Caco-2 (cell line): ENCODE results near the gene PUS7L. TPM values are rescaled to one million over a fixed set of nuclear protein-coding genes. Genes with fewer than 3 reads are reported as not detected.

Experiments used
- BruUV-seq: library from RNA; stranded (reverse); fragments of 400-500 nt; replicated peaks from 2 replicates; lab custom pipeline; 2021; lab: Mats Ljungman, UMichigan
- CTCF ChIA-PET: fragments of 300-600 bp; sonication (Branson Sonifier 250); formaldehyde crosslinking; loops from one replicate; lab custom pipeline; 2022; ENCODE audit warnings: antibody characterized with exemption; lab: Charles Lee
- POLR2A ChIA-PET: fragments of 300-600 bp; sonication (Branson Sonifier 250); formaldehyde crosslinking; loops from one replicate; lab custom pipeline; 2022; ENCODE audit warnings: antibody characterized with exemption; lab: Charles Lee
- DNase-seq, 2 experiments: peaks; one replicate each; pipeline versions ENCODE4 v3.0.0 to v3.0.0-alpha.2; 2020 to 2022
- H3K27me3 ChIP-seq: replicated peaks from 2 replicates; pipeline ENCODE4 v1.6.0; 2011; ENCODE audit warnings: low read length; ENCODE audit not compliant: control insufficient read depth, insufficient read depth
- H3K36me3 ChIP-seq: 2 replicates; pipeline ENCODE4 v1.5.1; 2011; ENCODE audit warnings: low read length; ENCODE audit not compliant: control insufficient read depth, insufficient read depth
- H3K4me1 ChIP-seq: fragments of 250-450 bp; sonication (Bioruptor Pico); 2 replicates; pipeline ENCODE4 v1.5.1; 2020; ENCODE audit warnings: mild to moderate bottlenecking
- H3K4me3 ChIP-seq: 2 replicates; pipeline ENCODE4 v1.5.1; 2011; ENCODE audit warnings: low read depth, mild to moderate bottlenecking, control low read depth, low read length
- H3K9me3 ChIP-seq: fragments of 250-450 bp; sonication (Bioruptor Pico); 2 replicates; pipeline ENCODE4 v1.5.1; 2020; ENCODE audit warnings: mild to moderate bottlenecking, moderate library complexity
- H3K27ac Mint-ChIP-seq: one replicate; pipeline ENCODE4 v1.8.0; 2022; ENCODE audit warnings: mixed read lengths; ENCODE audit not compliant: unreplicated experiment
- H3K27me3 Mint-ChIP-seq: one replicate; pipeline ENCODE4 v1.8.0; 2022; ENCODE audit warnings: mixed read lengths; ENCODE audit not compliant: insufficient read depth, unreplicated experiment
- H3K36me3 Mint-ChIP-seq: one replicate; pipeline ENCODE4 v1.8.0; 2022; ENCODE audit warnings: mild to moderate bottlenecking, mixed read lengths; ENCODE audit not compliant: insufficient read depth, unreplicated experiment
- H3K4me1 Mint-ChIP-seq: one replicate; pipeline ENCODE4 v1.8.0; 2022; ENCODE audit warnings: low read depth, mixed read lengths; ENCODE audit not compliant: unreplicated experiment
- H3K4me3 Mint-ChIP-seq: one replicate; pipeline ENCODE4 v1.8.0; 2022; ENCODE audit warnings: mild to moderate bottlenecking, moderate library complexity, mixed read lengths; ENCODE audit not compliant: unreplicated experiment
- H3K9me3 Mint-ChIP-seq: one replicate; pipeline ENCODE4 v1.8.0; 2022; ENCODE audit warnings: mixed read lengths; ENCODE audit not compliant: unreplicated experiment
- intact Hi-C: fragments of 100-400 bp; cut with micrococcal nuclease; formaldehyde crosslinking; loops from one replicate; pipeline ENCODE4 v1.10.0; 2022; ENCODE audit not compliant: unreplicated experiment
- total RNA-seq: library from RNA; stranded (reverse); gene quantifications from 2 replicates; pipeline ENCODE4 v1.2.3, GENCODE V29; 2022
- TF ChIP-seq, protein P1 (sequence below), 2 experiments: fragments of 200-600 bp in 1 of 2; IDR thresholded peaks; 1 replicate in 1 of 2; 2 replicates in 1 of 2; pipeline versions ENCODE4 v1.5.1 to v1.8.0; 2011 to 2022; ENCODE audit warnings: antibody characterized with exemption in 1 of 2, control low read depth in 1 of 2, inconsistent platforms in 1 of 2, low read depth in 1 of 2, low read length in 1 of 2, mild to moderate bottlenecking in 1 of 2, moderate library complexity in 1 of 2; ENCODE audit not compliant: insufficient read depth in 1 of 2, severe bottlenecking in 1 of 2, unreplicated experiment in 1 of 2

PUS7L gene
- total RNA-seq, 1 experiment from 2014 or later: 29.1 TPM

DNA sequence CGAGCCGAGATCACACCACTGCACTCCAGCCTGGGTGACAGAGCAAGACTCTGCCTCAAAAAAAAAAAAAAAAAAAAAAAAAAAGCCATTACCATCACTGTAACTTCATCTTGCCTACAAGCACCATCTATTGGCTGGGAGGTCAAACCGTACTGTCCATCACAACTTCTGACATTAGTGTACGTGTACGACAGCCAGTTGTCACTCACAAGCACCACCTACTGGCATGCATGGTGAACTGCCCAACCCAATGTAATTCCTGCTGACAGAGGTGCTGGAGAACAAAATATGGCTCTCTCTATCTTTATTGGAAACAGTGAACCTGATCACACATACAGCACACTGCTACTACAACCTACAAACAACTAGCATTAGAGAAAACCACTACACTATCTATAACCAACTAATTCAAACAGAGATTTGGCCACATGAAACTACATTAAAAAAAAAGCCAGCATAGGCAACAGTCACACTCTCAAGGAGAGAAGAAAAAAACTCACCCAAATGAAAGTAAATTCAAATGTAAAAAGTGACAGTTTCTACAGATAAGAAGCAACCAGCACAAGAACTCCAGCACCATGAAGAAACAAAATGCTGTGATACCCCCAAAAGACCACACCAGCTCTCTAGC lies 82.3 kb downstream of the PUS7L start:
- intact Hi-C loops: loop anchor here (1.0 to 5.0 kb wide), 3 partner anchors 51 to 229 kb away; no protein-coding TSS in a partner anchor
- Mint-ChIP-seq H3K27ac (peak overlapping the region; percentile 82), H3K4me1 (peaks cover 17% of the 10 kb centered on the region), H3K9me3 (no peaks in the 10 kb centered on the region), H3K27me3 (peaks cover 4% of the 10 kb centered on the region), H3K4me3 (no peak overlapping the region), H3K36me3 (no peaks in the 10 kb centered on the region)
- peak; percentile 53 to 54 for DNase-seq
- Histone ChIP-seq H3K4me3 (no peak overlapping the region), H3K36me3 (no peaks in the 10 kb centered on the region), H3K4me1 (peaks cover 20% of the 10 kb centered on the region), H3K27me3 (no peaks in the 10 kb centered on the region), H3K9me3 (peaks cover 12% of the 10 kb centered on the region; the same call in 1 of the 2 replicates)
- no TSS peak for BruUV-seq
- POLR2A ChIA-PET: no interaction called here
- CTCF ChIA-PET: no interaction called here
- TF ChIP-seq, protein P1, sequence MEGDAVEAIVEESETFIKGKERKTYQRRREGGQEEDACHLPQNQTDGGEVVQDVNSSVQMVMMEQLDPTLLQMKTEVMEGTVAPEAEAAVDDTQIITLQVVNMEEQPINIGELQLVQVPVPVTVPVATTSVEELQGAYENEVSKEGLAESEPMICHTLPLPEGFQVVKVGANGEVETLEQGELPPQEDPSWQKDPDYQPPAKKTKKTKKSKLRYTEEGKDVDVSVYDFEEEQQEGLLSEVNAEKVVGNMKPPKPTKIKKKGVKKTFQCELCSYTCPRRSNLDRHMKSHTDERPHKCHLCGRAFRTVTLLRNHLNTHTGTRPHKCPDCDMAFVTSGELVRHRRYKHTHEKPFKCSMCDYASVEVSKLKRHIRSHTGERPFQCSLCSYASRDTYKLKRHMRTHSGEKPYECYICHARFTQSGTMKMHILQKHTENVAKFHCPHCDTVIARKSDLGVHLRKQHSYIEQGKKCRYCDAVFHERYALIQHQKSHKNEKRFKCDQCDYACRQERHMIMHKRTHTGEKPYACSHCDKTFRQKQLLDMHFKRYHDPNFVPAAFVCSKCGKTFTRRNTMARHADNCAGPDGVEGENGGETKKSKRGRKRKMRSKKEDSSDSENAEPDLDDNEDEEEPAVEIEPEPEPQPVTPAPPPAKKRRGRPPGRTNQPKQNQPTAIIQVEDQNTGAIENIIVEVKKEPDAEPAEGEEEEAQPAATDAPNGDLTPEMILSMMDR (IDR thresholded peaks at IDR 0.05; ENCODE audit: insufficient read depth in 1 of 2, low read depth in 1 of 2, low read length in 1 of 2, severe bottlenecking in 1 of 2, unreplicated experiment in 1 of 2): peak; percentile 49 to 60

DNA sequence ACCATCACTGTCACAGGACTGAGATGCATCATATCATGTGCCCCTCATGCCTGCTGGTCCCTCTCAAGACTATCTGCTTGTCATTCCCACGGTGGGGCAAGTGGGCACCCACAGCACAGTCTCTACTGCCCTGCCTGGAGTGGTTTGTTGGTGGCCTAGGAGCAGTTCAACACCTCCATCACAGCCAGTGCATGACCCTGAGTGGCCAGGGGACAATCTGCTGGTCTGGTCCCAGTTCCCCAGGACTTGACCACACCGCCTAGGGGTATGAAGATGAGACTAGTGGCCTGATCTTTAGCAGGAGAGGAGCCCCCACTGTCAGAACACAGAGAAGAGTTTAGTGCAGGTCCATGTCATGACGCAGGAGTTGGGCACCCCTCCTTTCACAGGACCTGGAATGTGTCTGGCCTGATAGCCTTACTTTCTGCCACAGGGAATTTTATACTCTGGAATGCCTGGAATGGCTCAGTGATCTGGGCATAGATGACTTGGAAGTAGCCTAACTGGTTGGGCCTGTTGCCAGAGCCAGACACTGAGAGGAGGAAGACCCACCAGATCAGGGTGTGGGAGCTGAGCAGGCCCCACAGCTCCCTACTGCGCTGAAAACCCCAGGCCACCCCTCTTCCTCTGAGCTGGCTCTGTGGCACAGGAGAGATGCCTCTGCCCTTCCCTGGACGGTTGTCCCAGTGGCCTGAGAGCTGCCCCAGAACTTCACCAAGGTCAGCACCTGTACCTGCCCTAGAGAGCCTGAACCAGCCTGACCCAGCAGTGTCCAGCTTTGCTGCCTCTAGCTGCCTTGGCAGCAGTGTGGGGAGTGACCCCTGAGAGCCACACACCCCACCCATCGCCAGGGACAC lies 83.3 kb downstream of the PUS7L start:
- intact Hi-C loops: loop anchor here (5.0 kb wide), 2 partner anchors 52 to 228 kb away; no protein-coding TSS in a partner anchor
- H3K9me3 ChIP-seq: peaks cover 12% of the 10 kb centered on the region; the same call in 1 of the 2 replicates
- no peaks in the 10 kb centered on the region for H3K9me3 Mint-ChIP-seq
- CTCF ChIA-PET: no interaction called here
- BruUV-seq: no TSS peak
- H3K27me3 ChIP-seq: no peaks in the 10 kb centered on the region
- peak; percentile 78 to 88 for DNase-seq
- peak overlapping the region; percentile 18 for H3K4me3 Mint-ChIP-seq
- no peaks in the 10 kb centered on the region for H3K36me3 ChIP-seq
- peak overlapping the region; percentile 82 for H3K27ac Mint-ChIP-seq
- peaks cover 4% of the 10 kb centered on the region for H3K27me3 Mint-ChIP-seq
- POLR2A ChIA-PET: no interaction called here
- H3K36me3 Mint-ChIP-seq: no peaks in the 10 kb centered on the region
- TF ChIP-seq, protein P1 (IDR thresholded peaks at IDR 0.05; ENCODE audit: insufficient read depth in 1 of 2, low read depth in 1 of 2, low read length in 1 of 2, severe bottlenecking in 1 of 2, unreplicated experiment in 1 of 2): no peak
- no peak overlapping the region for H3K4me3 ChIP-seq
- peaks cover 18% of the 10 kb centered on the region for H3K4me1 Mint-ChIP-seq
- H3K4me1 ChIP-seq: peaks cover 20% of the 10 kb centered on the region

- Mint-ChIP-seq H3K27me3 (peaks cover 5% of the 10 kb centered on the region), H3K4me1 (peaks cover 8% of the 10 kb centered on the region), H3K27ac (no peak overlapping the region), H3K9me3 (no peaks in the 10 kb centered on the region), H3K36me3 (no peaks in the 10 kb centered on the region), H3K4me3 (no peak overlapping the region)
- H3K36me3 ChIP-seq: no peaks in the 10 kb centered on the region
- intact Hi-C loops: no loop called here
- no peak overlapping the region for H3K4me3 ChIP-seq
- BruUV-seq: no TSS peak
- H3K27me3 ChIP-seq: no peaks in the 10 kb centered on the region
- H3K4me1 ChIP-seq: 0 out of 2 replicates have a peak, but pooled peaks cover 7% of the 10 kb centered on the region
- CTCF ChIA-PET: no interaction called here
- POLR2A ChIA-PET: no interaction called here
- DNase-seq: no peak
- H3K9me3 ChIP-seq: no peaks in the 10 kb centered on the region
- TF ChIP-seq, protein P1 (IDR thresholded peaks at IDR 0.05; ENCODE audit: insufficient read depth in 1 of 2, low read depth in 1 of 2, low read length in 1 of 2, severe bottlenecking in 1 of 2, unreplicated experiment in 1 of 2): peak in 1 of 2 experiments; percentile 10
Observed at GRCh38 chr12:43669373-43669772, 89.2 kb downstream of the PUS7L start.
